ENCODE measurements around the gene PCP2.

GRCh38 chr19:7589822-7590221 lies 43.7 kb downstream of the PCP2 start:
- TF ChIP-seq CTCF (IDR thresholded peaks at IDR 0.05) (no peak), POLR2A (IDR thresholded peaks at IDR 0.05) (no peak)

Measured in Peyer's patch (tissue), 4 donors.